GM19468 (cell line): ENCODE data around the gene NLRP12.
"Not testable (repeated sequence)": the region's sequence is repeated elsewhere in the genome, so short reads cannot be mapped to it uniquely, and the experiment has no call there.

ENCODE experiments used
- ATAC-seq: cut with Tn5 transposase; IDR thresholded peaks from one replicate; pipeline ENCODE4 v1.9.1; 2021; ENCODE audit warnings: mild to moderate bottlenecking, moderate library complexity, moderate number of reproducible peaks; ENCODE audit not compliant: unreplicated experiment; ENCODE audit errors: extremely low read depth

The NLRP12 gene

GRCh38 chr19:53782698-53783097 lies 41.4 kb downstream of the NLRP12 start:
- ATAC-seq: no peak

GRCh38 chr19:53781332-53781731 lies 42.8 kb downstream of the NLRP12 start:
- not testable (repeated sequence) for ATAC-seq

- ATAC-seq: no peak
These were observed 43.6 kb downstream of the NLRP12 start for GRCh38 chr19:53780506-53780905.

GRCh38 chr19:53775524-53775923 lies 48.6 kb downstream of the NLRP12 start:
- no peak for ATAC-seq

GRCh38 chr19:53774491-53774890 lies 49.6 kb downstream of the NLRP12 start:
- not testable (repeated sequence) for ATAC-seq

GRCh38 chr19:53773999-53774398 lies 50.1 kb downstream of the NLRP12 start:
- ATAC-seq: no peak

- no peak for ATAC-seq
These were observed 51.2 kb downstream of the NLRP12 start for GRCh38 chr19:53772943-53773342.

- no peak for ATAC-seq
These were observed 53.0 kb downstream of the NLRP12 start for GRCh38 chr19:53771144-53771543.

- ATAC-seq: not testable (repeated sequence)
These were observed 54.3 kb downstream of the NLRP12 start for GRCh38 chr19:53769696-53770309.

GRCh38 chr19:53768401-53768800 lies 55.7 kb downstream of the NLRP12 start:
- ATAC-seq: no peak

- not testable (repeated sequence) for ATAC-seq
These were observed 65.1 kb downstream of the NLRP12 start for GRCh38 chr19:53758991-53759390.
